HCT116 (cell line): ENCODE results near the gene ZNF627. TPM values are rescaled to one million over a fixed set of nuclear protein-coding genes. Genes with fewer than 3 reads are reported as not detected.

Experiments used
- ATAC-seq: fragments of 200-7000 bp; cut with Tn5 transposase; 2 replicates; pipeline ENCODE4 v1.9.1; 2020; ENCODE audit warnings: mild to moderate bottlenecking, moderate library complexity
- BruUV-seq: library from RNA; stranded (reverse); fragments of 400-500 nt; replicated peaks from 2 replicates; lab custom pipeline; 2021; lab: Mats Ljungman, UMichigan
- CTCF ChIA-PET: fragments of 300-600 bp; sonication (Branson Sonifier 250); formaldehyde crosslinking; loops from one replicate; lab custom pipeline; 2021; ENCODE audit warnings: antibody characterized with exemption; lab: Charles Lee
- POLR2A ChIA-PET: fragments of 300-600, 350-600 bp; sonication (Branson Sonifier 250); formaldehyde crosslinking; loops from one replicate; lab custom pipeline; 2021; ENCODE audit warnings: antibody characterized with exemption; lab: Charles Lee
- RAD21 ChIA-PET, 2 experiments: fragments of 300-600 bp; sonication (Branson Sonifier 250); formaldehyde crosslinking; loops; one replicate each; lab custom pipeline; 2023; ENCODE audit warnings: low total read pairs in 2 of 2; ENCODE audit not compliant: uncharacterized antibody in 2 of 2, unreplicated experiment in 2 of 2, low non-redundant PET in 1 of 2; lab: Charles Lee
- DNase-seq: peaks from one replicate; pipeline ENCODE4 v3.0.0-alpha.2; 2010; ENCODE audit warnings: low read depth, low spot score
- H2AFZ ChIP-seq: fragments of 200-600 bp; shearing (Covaris generic), sonication (generic); 2 replicates; pipeline ENCODE4 v1.6.1; 2017; ENCODE audit warnings: low read depth, mixed run types, mixed read lengths, antibody characterized with exemption, low read length; ENCODE audit not compliant: poor library complexity, severe bottlenecking
- H3K27ac ChIP-seq: 2 replicates; pipeline ENCODE4 v1.5.1; 2012; ENCODE audit warnings: low read depth, low read length
- H3K27me3 ChIP-seq: fragments of 200-600 bp; sonication (generic); 2 replicates; pipeline ENCODE4 v1.6.1; 2016; ENCODE audit warnings: mixed run types, low read length, mixed read lengths; ENCODE audit not compliant: insufficient read depth
- H3K36me3 ChIP-seq, 2 experiments: fragments of 200-500 bp in 1 of 2; fragments of 200-600 bp in 1 of 2; sonication (Bioruptor generic) in 1 of 2; sonication (generic) in 1 of 2; 2 replicates each; pipeline versions ENCODE4 v1.5.1 to v1.6.1; 2014 to 2016; ENCODE audit warnings: low read length in 2 of 2, inconsistent platforms in 1 of 2, mixed read lengths in 1 of 2, mixed run types in 1 of 2; ENCODE audit not compliant: insufficient read depth in 2 of 2, control insufficient read depth in 1 of 2
- H3K4me1 ChIP-seq, 2 experiments: fragments of 200-600 bp in 1 of 2; sonication (generic) in 1 of 2; 2 replicates each; pipeline versions ENCODE4 v1.5.1 to v1.6.1; 2012 to 2017; ENCODE audit warnings: low read length in 2 of 2, inconsistent platforms in 1 of 2, mild to moderate bottlenecking in 1 of 2, mixed read lengths in 1 of 2, mixed run types in 1 of 2, moderate library complexity in 1 of 2; ENCODE audit not compliant: insufficient read depth in 2 of 2, control insufficient read depth in 1 of 2
- H3K4me2 ChIP-seq: fragments of 200-600 bp; sonication (generic); 2 replicates; pipeline ENCODE4 v1.6.1; 2017; ENCODE audit warnings: mixed run types, low read length, mixed read lengths
- H3K4me3 ChIP-seq, 2 experiments: fragments of 200-600 bp in 1 of 2; sonication (generic) in 1 of 2; replicated peaks in 1 of 2; 2 replicates each; pipeline ENCODE4 v1.5.1; 2011 to 2016; ENCODE audit warnings: low read length in 2 of 2, control low read depth in 1 of 2, low read depth in 1 of 2, mild to moderate bottlenecking in 1 of 2, mixed read lengths in 1 of 2, mixed run types in 1 of 2
- H3K79me2 ChIP-seq: fragments of 200-600 bp; sonication (generic); 2 replicates; pipeline ENCODE4 v1.6.1; 2017; ENCODE audit warnings: mild to moderate bottlenecking, mixed run types, low read length, moderate library complexity, mixed read lengths; ENCODE audit not compliant: insufficient read depth
- H3K9ac ChIP-seq: fragments of 200-600 bp; sonication (generic); 2 replicates; pipeline ENCODE4 v1.6.1; 2016; ENCODE audit warnings: low read length, mixed read lengths
- H3K9me2 ChIP-seq: fragments of 200-600 bp; sonication (generic), shearing (Covaris generic); 2 replicates; pipeline ENCODE4 v1.6.1; 2017; ENCODE audit warnings: mixed run types, mild to moderate bottlenecking, moderate library complexity; ENCODE audit not compliant: insufficient read depth
- H3K9me3 ChIP-seq, 2 experiments: fragments of 200-500 bp in 1 of 2; fragments of 200-600 bp in 1 of 2; sonication (Bioruptor generic) in 1 of 2; sonication (generic) in 1 of 2; 2 replicates each; pipeline ENCODE4 v1.6.1; 2014 to 2017; ENCODE audit warnings: low read length in 2 of 2, mixed read lengths in 2 of 2, inconsistent platforms in 1 of 2, low read depth in 1 of 2, mild to moderate bottlenecking in 1 of 2, mixed run types in 1 of 2, moderate library complexity in 1 of 2; ENCODE audit not compliant: control insufficient read depth in 1 of 2, insufficient read depth in 1 of 2
- H4K20me1 ChIP-seq: fragments of 200-600 bp; sonication (generic), shearing (Covaris generic); 2 replicates; pipeline ENCODE4 v1.6.1; 2017; ENCODE audit warnings: mixed run types, mild to moderate bottlenecking, moderate library complexity; ENCODE audit not compliant: insufficient read depth
- ATF3 ChIP-seq: IDR thresholded peaks from 2 replicates; pipeline ENCODE4 v1.6.1; 2012
- CBX3 ChIP-seq: IDR thresholded peaks from 2 replicates; pipeline ENCODE4 v1.6.1; 2012; ENCODE audit warnings: low read depth
- CEBPB ChIP-seq: IDR thresholded peaks from 2 replicates; pipeline ENCODE4 v1.6.1; 2012; ENCODE audit warnings: low read depth
- CTCF ChIP-seq, 3 experiments: fragments of 200-600 bp in 1 of 3; sonication (generic) in 1 of 3; IDR thresholded peaks in 2 of 3; conservative IDR thresholded peaks in 1 of 3; 2 replicates each; pipeline ENCODE4 v1.5.1; 2012 to 2017; ENCODE audit warnings: low read depth in 2 of 3, low read length in 2 of 3, antibody characterized with exemption in 1 of 3, borderline replicate concordance in 1 of 3, control low read depth in 1 of 3, mild to moderate bottlenecking in 1 of 3, mixed read lengths in 1 of 3, mixed run types in 1 of 3, moderate library complexity in 1 of 3; ENCODE audit not compliant: insufficient read depth in 1 of 3
- EGR1 ChIP-seq: IDR thresholded peaks from 2 replicates; pipeline ENCODE4 v1.6.1; 2012; ENCODE audit warnings: low read depth
- ELF1 ChIP-seq: IDR thresholded peaks from 2 replicates; pipeline ENCODE4 v1.6.1; 2012; ENCODE audit warnings: low read depth, borderline replicate concordance
- EZH2 ChIP-seq: fragments of 200-600 bp; sonication (generic); IDR thresholded peaks from 2 replicates; pipeline ENCODE4 v1.6.1; 2017; ENCODE audit warnings: antibody characterized with exemption, mixed run types
- EZH2phosphoT487 ChIP-seq: fragments of 200-600 bp; IDR thresholded peaks from 2 replicates; pipeline ENCODE4 v1.6.1; 2018; ENCODE audit warnings: antibody characterized with exemption, borderline replicate concordance
- JUND ChIP-seq: IDR thresholded peaks from 2 replicates; pipeline ENCODE4 v1.6.1; 2012
- MAX ChIP-seq: IDR thresholded peaks from 2 replicates; pipeline ENCODE4 v1.6.1; 2012
- POLR2A ChIP-seq: IDR thresholded peaks from 2 replicates; pipeline ENCODE4 v1.7.0; 2011; ENCODE audit warnings: borderline replicate concordance; ENCODE audit not compliant: insufficient read depth, insufficient read length; ENCODE audit errors: extremely low read depth
- POLR2AphosphoS5 ChIP-seq: IDR thresholded peaks from 2 replicates; pipeline ENCODE4 v1.6.1; 2011; ENCODE audit warnings: mild to moderate bottlenecking, low read depth, low read length, moderate library complexity
- RAD21 ChIP-seq: IDR thresholded peaks from 2 replicates; pipeline ENCODE4 v1.6.1; 2012; ENCODE audit warnings: low read depth, mild to moderate bottlenecking
- REST ChIP-seq: IDR thresholded peaks from 2 replicates; pipeline ENCODE4 v1.6.1; 2012; ENCODE audit warnings: low read depth
- SIN3A ChIP-seq: IDR thresholded peaks from 2 replicates; pipeline ENCODE4 v1.6.1; 2012; ENCODE audit warnings: low read depth
- SP1 ChIP-seq: IDR thresholded peaks from 2 replicates; pipeline ENCODE4 v1.6.1; 2012; ENCODE audit warnings: low read depth
- SRF ChIP-seq: IDR thresholded peaks from 2 replicates; pipeline ENCODE4 v1.6.1; 2012; ENCODE audit warnings: low read depth
- TCF7L2 ChIP-seq: IDR thresholded peaks from 2 replicates; pipeline ENCODE4 v1.7.0; 2011; ENCODE audit warnings: borderline replicate concordance, inconsistent platforms; ENCODE audit not compliant: insufficient read depth, insufficient read length; ENCODE audit errors: extremely low read depth
- ZBTB33 ChIP-seq: IDR thresholded peaks from 2 replicates; pipeline ENCODE4 v1.6.1; 2011; ENCODE audit warnings: mild to moderate bottlenecking, low read length, moderate library complexity; ENCODE audit not compliant: insufficient replicate concordance; ENCODE audit errors: extremely low read depth
- ZFX ChIP-seq: fragments of 450-650 bp; IDR thresholded peaks from 2 replicates; pipeline ENCODE4 v1.6.1; 2017
- intact Hi-C: fragments of 100-400 bp; cut with micrococcal nuclease; formaldehyde crosslinking; loops from 2 replicates; pipeline ENCODE4 v1.10.0; 2022
- total RNA-seq: library from RNA; stranded (reverse); gene quantifications from one replicate; pipeline ENCODE4 v1.2.1, GENCODE V29; 2021; ENCODE audit not compliant: unreplicated experiment

The ZNF627 gene
- total RNA-seq, 1 experiment from 2014 or later = 14.8 TPM

- ChIA-PET CTCF (no interaction called here), RAD21 (no interaction called here), POLR2A (no interaction called here)
- BruUV-seq = no TSS peak
- no peaks in the 10 kb centered on the region for H3K27me3 ChIP-seq
- H4K20me1 ChIP-seq = no peaks in the 10 kb centered on the region
- peaks cover 5 to 9% of the 10 kb centered on the region in 2 experiments; a peak in 3 of 4 replicates for H3K36me3 ChIP-seq
- H3K4me3 ChIP-seq = no peak overlapping the region
- no peak overlapping the region for H3K4me2 ChIP-seq
- intact Hi-C loops = no loop called here
- no peak overlapping the region for H3K9ac ChIP-seq
- TF ChIP-seq TCF7L2 (no peak), REST (no peak), SP1 (no peak), EZH2phosphoT487 (no peak), SIN3A (no peak), ZBTB33 (no peak), RAD21 (no peak), POLR2A (no peak), CTCF (IDR thresholded peaks at IDR 0.05 in 2 of 3, conservative IDR thresholded peaks at IDR 0.05 in 1 of 3; ENCODE audit: borderline replicate concordance in 1 of 3, insufficient read depth in 1 of 3, low read depth in 2 of 3, low read length in 2 of 3) (no peak), SRF (no peak), ZFX (no peak), EGR1 (no peak), MAX (no peak), ATF3 (no peak), POLR2AphosphoS5 (no peak), CBX3 (no peak), JUND (no peak), CEBPB (no peak), ELF1 (no peak), EZH2 (no peak)
- ATAC-seq = no peak
- peaks cover 4% of the 10 kb centered on the region; the same call in 1 of the 2 replicates for H3K79me2 ChIP-seq
- H3K4me1 ChIP-seq = peaks cover 0 to 12% of the 10 kb centered on the region in 2 experiments; a peak in 3 of 4 replicates
- H3K9me3 ChIP-seq = no peaks in the 10 kb centered on the region
- H3K9me2 ChIP-seq = no peaks in the 10 kb centered on the region
- no peak for DNase-seq
- no peak overlapping the region for H2AFZ ChIP-seq
- no peak overlapping the region for H3K27ac ChIP-seq
These were observed 47.8 kb upstream of the ZNF627 start for GRCh38 chr19:11549386-11549953.
